GM21619 (cell line): ENCODE measurements around the gene PIRT.
"Not testable (repeated sequence)": the region's sequence is repeated elsewhere in the genome, so short reads cannot be mapped to it uniquely, and the experiment has no call there.

Experiments
- ATAC-seq: cut with Tn5 transposase; IDR thresholded peaks from one replicate; pipeline ENCODE4 v1.9.1; 2021; ENCODE audit not compliant: unreplicated experiment

The PIRT gene

DNA sequence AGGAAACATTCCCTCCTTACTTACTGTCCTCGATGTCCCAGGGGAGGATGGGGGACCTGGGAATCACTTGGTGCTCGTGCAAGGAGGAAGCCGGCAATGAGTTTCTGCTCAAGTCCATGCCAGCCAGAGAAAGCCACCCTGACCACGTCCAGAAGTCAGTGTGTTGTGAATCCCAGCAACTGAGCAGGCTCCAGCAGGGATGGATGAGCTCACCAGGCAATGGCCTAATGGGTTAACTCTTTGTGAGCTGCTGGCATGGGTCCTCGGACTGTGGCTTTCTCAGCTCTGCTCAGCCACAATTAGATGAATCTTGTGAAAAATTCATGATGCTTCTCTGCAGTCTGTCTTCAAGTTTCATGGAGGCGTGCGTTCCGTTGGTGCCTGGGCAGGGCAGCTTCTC lies at the start of gene PIRT:
TSS of gene PIRT (minus strand) at position 167 of the 400 bp plus-strand sequence. CDS start 12,442 bp downstream, outside the sequence.
- ATAC-seq = no peak

DNA sequence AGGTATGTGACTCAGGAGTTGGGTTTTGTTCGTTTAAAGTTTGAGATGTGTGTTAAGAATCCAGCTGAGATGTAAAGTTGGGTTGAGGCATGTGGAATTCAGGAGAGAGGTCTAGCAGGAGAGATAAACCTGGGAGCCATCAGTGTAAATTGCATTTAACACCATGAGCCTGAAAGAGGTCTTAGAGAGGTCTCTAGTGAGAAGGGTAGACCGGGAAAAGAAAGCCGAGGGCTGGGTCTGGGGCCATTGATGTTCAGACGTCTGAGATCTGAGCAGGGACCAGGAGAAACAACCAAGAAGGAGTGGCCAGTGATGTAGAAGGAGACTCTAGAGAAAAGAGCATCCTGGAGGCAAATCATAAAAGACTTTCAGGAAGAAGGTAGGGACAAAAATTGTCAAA lies 44.1 kb upstream of the PIRT start:
- no peak for ATAC-seq

GRCh38 chr17:10879190-10879836 lies 41.4 kb upstream of the PIRT start:
- ATAC-seq = no peak

- ATAC-seq = no peak
Observed at GRCh38 chr17:10875984-10876555, 38.2 kb upstream of the PIRT start.

DNA sequence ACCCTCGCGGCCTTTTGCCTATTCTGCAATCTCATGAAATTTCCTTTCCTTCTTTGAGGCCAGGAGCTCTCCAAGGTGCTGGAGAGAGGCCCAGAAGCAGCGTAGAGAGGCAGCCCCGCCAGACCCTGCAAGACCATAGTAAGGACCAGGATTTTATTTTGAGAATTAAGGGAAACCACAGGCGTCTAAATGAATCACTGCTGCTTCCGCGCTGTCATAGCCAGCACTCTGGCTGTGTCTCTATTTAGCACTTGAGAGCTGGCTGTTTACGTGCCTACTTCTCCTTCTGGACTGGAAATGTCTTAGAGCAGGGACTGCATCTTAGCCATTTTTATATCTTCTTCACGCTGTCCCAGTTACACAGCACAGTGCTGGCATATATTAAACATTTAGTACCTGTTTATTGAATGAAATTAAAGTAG lies 37.6 kb upstream of the PIRT start:
- ATAC-seq = no peak

DNA sequence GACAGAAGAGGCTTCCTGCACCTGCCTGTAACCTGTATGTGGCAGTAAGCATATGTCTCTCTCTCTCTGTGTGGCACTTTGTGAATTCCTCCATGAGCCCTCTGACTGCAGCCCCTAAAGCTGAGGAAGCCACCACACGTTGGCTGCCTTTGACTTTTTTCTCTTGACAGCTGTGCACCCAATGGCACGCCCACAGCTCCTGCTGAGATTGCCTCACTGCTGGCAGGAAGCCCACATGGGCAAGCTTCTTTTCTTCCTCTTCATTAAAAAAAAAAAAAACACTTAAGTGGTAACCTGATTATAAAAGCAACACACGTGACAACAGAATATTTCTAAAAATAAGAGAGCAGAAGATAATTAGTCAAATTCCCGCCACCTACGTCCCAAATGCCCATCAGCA lies 34.0 kb upstream of the PIRT start:
- no peak for ATAC-seq

DNA sequence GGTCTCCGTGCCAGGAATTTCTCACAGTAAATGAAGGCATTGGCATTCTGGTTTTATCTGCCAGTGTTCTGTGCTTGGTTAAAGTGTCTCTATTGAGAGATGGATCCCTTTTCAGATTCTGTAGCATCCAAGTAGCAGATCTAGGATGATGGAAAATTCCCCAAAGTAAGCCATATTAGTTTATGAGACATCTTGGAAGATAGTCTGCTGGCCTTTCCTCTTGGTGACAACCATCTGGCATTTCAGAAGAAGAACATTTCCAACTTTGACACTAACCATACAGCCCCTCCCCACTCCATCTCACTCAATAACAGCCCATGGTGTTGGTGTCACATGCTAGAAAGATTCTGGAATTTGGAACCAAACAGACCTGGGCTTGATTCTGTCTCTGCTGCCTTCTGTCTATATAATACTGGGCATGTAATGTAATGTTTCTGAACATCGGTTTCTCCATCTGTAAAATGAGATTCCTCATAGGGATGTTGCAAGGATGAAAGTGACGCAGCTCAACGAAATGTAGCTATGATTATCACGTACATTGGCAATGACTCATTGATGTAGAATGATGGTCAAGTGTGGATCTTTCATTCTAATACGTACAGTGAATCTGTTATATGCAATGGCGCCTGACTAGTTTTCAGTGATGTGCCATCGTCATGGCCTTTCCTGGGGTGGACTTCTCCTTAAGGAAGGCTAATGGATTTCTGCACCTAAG lies 32.6 kb upstream of the PIRT start:
- no peak for ATAC-seq

- not testable (repeated sequence) for ATAC-seq
Observed at GRCh38 chr17:10868744-10869143, 30.9 kb upstream of the PIRT start.

DNA sequence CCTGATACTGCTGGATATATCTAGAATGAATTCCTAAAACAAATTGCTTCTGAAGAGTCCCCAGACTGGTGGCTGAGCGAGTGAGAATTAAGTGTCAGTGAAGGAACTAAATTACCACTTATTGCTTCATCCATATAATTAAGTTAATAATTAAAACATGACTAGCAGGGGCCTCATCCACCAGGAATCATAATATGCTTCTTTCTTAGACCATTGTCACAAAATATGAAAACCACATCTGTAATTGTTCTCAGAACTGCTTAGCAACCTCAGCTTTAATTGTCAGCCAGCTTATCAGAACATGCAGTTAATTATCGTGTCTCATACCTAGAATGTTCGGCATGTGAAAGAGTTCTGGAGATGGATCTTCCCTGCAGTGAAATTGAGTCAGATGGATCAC lies 21.2 kb upstream of the PIRT start:
- no peak for ATAC-seq

GRCh38 chr17:10857976-10858375 lies 20.1 kb upstream of the PIRT start:
- ATAC-seq = no peak

DNA sequence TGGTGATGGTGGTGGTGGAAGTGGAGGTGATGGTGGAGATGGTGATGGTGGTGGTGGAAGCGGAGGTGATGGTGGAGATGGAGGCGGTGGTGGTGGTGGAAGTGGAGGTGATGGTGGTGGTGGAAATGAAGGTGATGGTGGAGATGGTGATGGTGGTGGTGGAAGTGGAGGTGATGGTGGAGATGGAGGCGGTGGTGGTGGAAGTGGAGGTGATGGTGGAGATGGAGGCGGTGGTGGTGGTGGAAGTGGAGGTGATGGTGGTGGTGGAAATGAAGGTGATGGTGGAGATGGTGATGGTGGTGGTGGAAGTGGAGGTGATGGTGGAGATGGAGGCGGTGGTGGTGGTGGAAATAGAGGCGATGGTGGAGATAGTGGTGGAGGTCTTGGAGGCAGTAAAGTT lies 8.7 kb upstream of the PIRT start:
- not testable (repeated sequence) for ATAC-seq

- ATAC-seq = no peak
Observed at GRCh38 chr17:10845388-10845751, 7.5 kb upstream of the PIRT start.

GRCh38 chr17:10844621-10845387 lies 6.9 kb upstream of the PIRT start:
- peak; percentile 90 for ATAC-seq

- no peak for ATAC-seq
Observed at GRCh38 chr17:10843811-10844210, 5.9 kb upstream of the PIRT start.

DNA sequence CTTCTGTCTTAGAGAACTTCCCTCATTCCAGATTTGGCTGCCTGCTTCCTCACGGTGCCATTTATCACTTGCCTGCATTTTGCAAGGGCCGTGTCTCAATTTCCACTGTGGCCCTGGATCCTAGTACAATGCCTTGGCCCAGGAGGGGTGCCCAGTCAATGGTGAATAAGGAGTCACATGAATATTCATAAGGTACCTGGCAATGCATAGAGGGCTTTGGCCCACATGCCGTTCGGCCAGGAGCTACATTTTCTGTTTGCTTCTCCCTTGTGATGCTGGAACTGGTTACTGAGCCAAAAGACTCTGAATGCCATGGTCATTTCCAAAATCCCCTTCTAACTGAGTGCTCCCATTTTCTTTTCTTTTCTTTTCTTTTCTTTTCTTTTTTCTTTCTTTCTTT lies 4.8 kb upstream of the PIRT start:
- no peak for ATAC-seq

GRCh38 chr17:10838682-10839081 lies 795 bp upstream of the PIRT start:
- ATAC-seq = no peak

- ATAC-seq = no peak
Observed at GRCh38 chr17:10836966-10837590, 809 bp downstream of the PIRT start.

DNA sequence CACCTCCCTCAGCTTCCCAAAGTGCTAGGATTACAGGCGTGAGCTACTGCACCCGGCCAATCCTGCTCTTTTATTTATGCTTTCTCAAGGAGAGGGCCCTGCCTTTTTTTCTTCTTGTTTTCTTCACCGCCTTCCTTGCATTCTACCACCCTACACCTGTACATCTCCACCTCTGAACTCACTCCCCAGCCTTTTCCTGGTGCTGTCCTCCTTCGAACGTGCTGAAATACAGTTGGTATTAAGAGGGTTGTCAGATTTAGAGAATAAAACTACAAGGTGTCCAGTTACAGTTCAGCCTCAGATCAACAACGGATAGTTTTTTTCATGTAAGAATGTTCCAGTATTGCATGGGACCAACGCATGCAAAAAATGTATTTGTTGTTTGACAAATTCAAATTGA lies 1.7 kb downstream of the PIRT start:
- no peak for ATAC-seq

- ATAC-seq = no peak
Observed at GRCh38 chr17:10831696-10832095, 6.2 kb downstream of the PIRT start.

DNA sequence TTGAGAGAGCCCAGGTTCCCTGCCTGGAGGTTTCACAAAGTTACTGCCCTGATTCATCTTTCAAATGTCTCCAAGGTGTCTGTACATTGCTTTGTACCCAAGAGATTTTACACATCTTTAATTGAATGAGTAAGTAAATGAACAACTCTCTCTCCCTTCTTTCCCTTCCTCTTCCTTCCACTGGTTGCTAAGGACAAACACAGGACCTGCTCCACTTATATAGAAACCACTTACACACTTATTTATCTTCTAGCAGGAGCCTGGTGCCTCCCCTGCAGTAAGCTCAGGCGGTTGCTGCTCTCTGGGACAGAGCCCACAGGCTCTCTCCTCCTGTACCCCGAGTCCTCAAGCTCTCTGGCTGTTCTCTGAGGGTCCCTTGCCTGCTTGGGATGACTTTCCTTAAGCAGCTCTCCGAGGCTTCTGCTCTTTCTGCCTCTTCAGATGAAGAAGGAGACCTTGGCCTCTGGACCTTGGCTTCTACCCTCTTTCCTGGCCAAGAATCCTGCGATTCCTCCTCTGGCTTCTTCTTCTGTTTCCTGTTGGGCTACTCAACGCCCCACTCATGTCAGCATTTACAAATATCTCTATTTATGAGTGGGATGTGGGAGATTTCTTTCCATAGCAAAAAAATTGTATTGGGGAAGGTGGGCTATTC lies 9.9 kb downstream of the PIRT start:
- ATAC-seq = no peak

GRCh38 chr17:10824874-10825273 lies 13.0 kb downstream of the PIRT start:
- ATAC-seq = no peak
